ENCODE measurements around the gene GNAT2. TPM values are rescaled to one million over a fixed set of nuclear protein-coding genes. Genes with fewer than 3 reads are reported as not detected.

The GNAT2 gene
- total and polyA plus RNA-seq, 10 of the 15 experiments (the other 5 are each of a cell fraction or from before 2014, with no cell fraction given), result 0.08 to 1.3 (median 0.41) TPM

- TF ChIP-seq BCL3 (IDR thresholded peaks at IDR 0.05; ENCODE audit: borderline replicate concordance, insufficient read depth, low read depth, low read length, poor library complexity, severe bottlenecking) (no peak), FOXM1 (IDR thresholded peaks at IDR 0.05; ENCODE audit: low read depth, low read length) (no peak), PML (IDR thresholded peaks at IDR 0.05; ENCODE audit: low read length) (no peak), MEF2B (IDR thresholded peaks at IDR 0.05; ENCODE audit: partially characterized antibody, poor library complexity, severe bottlenecking) (no peak)
These were observed 37.4 kb downstream of the GNAT2 start (continued) for GRCh38 chr1:109582021-109582420.

- Histone ChIP-seq H3K79me2 (ENCODE audit: control insufficient read depth, insufficient read depth, low read length) (no peaks in the 10 kb centered on the region; the same call in 1 of the 2 replicates), H3K27ac (ENCODE audit: control insufficient read depth, insufficient read depth) (no peak overlapping the region), H4K20me1 (ENCODE audit: control insufficient read depth, insufficient read depth) (no peaks in the 10 kb centered on the region), H3K9ac (ENCODE audit: control insufficient read depth, insufficient read depth, low read length) (no peak overlapping the region), H3K4me3 (no peak overlapping the region), H3K4me1 (ENCODE audit: control insufficient read depth, insufficient read depth, low read length) (no peaks in the 10 kb centered on the region), H3K9me3 (replicated peaks; ENCODE audit: control insufficient read depth, insufficient read depth, low read length) (no peaks in the 10 kb centered on the region), H2AFZ (ENCODE audit: control insufficient read depth, low read depth, low read length) (no peak overlapping the region), H3K4me2 (ENCODE audit: control insufficient read depth, insufficient read depth) (no peak overlapping the region), H3K27me3 (replicated peaks in 1 of 2; ENCODE audit: control insufficient read depth in 2 of 2, insufficient read depth in 2 of 2, low read length in 1 of 2) (no peaks in the 10 kb centered on the region), H3K36me3 (ENCODE audit: control insufficient read depth in 2 of 2, insufficient read depth in 2 of 2, low read length in 1 of 2) (peaks cover 0 to 17% of the 10 kb centered on the region in 2 experiments; a peak in 3 of 4 replicates)
- 100% methylated on average over 1 of the region's 1 CpG for WGBS (ENCODE audit: insufficient coverage, insufficient replicate concordance, low lambda C conversion rate, missing lambda C conversion rate)
- ChIA-PET SMC1A (ENCODE audit: uncharacterized antibody, unreplicated experiment) (interaction anchor here (0.8 kb wide), 1 partner anchor 9 kb away, joined by 3 read pairs; no protein-coding TSS in a partner anchor), POLR2A (no interaction called here), RAD21 (ENCODE audit: unreplicated experiment) (no interaction called here), CTCF (interaction anchor here (0.7 to 1.2 kb wide), 6 partner anchors 18 to 169 kb away, joined by 3 to 4 read pairs (median 3); no protein-coding TSS in a partner anchor)
- TF ChIP-seq EZH2 (IDR thresholded peaks at IDR 0.05; ENCODE audit: borderline replicate concordance, control insufficient read depth, low read depth, low read length), result no peak
- TF ChIP-seq RELA (IDR thresholded peaks at IDR 0.05; ENCODE audit: borderline replicate concordance, partially characterized antibody), result no peak
- no peak for TF ChIP-seq CBX3 (IDR thresholded peaks at IDR 0.05; ENCODE audit: borderline replicate concordance, low read depth)
- BruUV-seq (replicated peaks), result no TSS peak
- no peak for DNase-seq (ENCODE audit: low read depth, low spot score)
- intact Hi-C loops (cut with micrococcal nuclease; ENCODE audit: unreplicated experiment) (no loop called here), in situ Hi-C loops (cut with MboI) (no loop called here)
- no peak for ATAC-seq
- no peak for FAIRE-seq
These were observed 39.9 kb downstream of the GNAT2 start for GRCh38 chr1:109579491-109579890.

Data from GM12878 (cell line).